ENCODE results near the gene KHDRBS2. TPM values are rescaled to one million over a fixed set of nuclear protein-coding genes. Genes with fewer than 3 reads are reported as not detected.

The KHDRBS2 gene
- total and polyA plus RNA-seq, 2 donors (not counting 1 experiment from before 2014, with no cell fraction given) = 8.9 to 9.4 TPM

DNA sequence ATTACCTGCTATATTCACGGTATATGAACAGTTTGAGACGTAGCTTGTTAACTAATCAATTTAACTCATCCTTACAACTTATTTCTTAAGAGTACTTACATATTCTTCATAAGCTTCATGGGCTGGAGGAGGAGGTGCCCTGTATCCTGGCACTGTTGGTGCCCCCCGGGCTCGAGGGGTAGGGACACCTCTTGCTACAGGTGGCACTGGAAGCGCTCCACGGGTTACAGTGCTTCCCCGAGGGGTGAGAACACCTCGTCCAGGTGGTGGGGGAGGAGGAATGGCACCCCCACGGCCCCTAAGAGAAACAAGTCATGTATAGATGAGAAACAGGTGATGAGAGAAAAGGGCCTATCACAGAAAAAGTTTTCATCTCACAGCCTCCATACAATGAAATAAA, 391.5 kb downstream of the KHDRBS2 start:
- Mint-ChIP-seq H3K27me3 (no peaks in the 10 kb centered on the region), H3K27ac (no peak overlapping the region), H3K4me3 (no peak overlapping the region), H3K4me1 (no peaks in the 10 kb centered on the region), H3K9me3 (ENCODE audit: insufficient read depth) (no peaks in the 10 kb centered on the region)
- H3K4me3 ChIP-seq (ENCODE audit: control extremely low read depth in 1 of 5, extremely low read depth in 1 of 5, insufficient read depth in 1 of 5, low read depth in 2 of 5, low read length in 4 of 5) = no peak overlapping the region
- H2AFZ ChIP-seq (ENCODE audit: insufficient read depth, low read depth, low read length, poor library complexity, severe bottlenecking) = no peak overlapping the region
- H3K36me3 ChIP-seq (replicated peaks in 1 of 2; ENCODE audit: control extremely low read depth in 1 of 2, control insufficient read depth in 1 of 2, extremely low read depth in 1 of 2, insufficient read depth in 2 of 2, low read length in 1 of 2) = peaks cover 0 to 7% of the 10 kb centered on the region in 2 experiments
- H3K4me1 ChIP-seq (ENCODE audit: control insufficient read depth in 2 of 2, insufficient read depth in 2 of 2, low read length in 2 of 2) = no peaks in the 10 kb centered on the region
- CTCF ChIA-PET = no interaction called here
- POLR2A ChIA-PET = no interaction called here
- no peaks in the 10 kb centered on the region for H4K20me1 ChIP-seq (ENCODE audit: control insufficient read depth, insufficient read depth, low read length, poor library complexity, severe bottlenecking)
- no peak for ATAC-seq (ENCODE audit: low read depth)
- H3K9me3 ChIP-seq (ENCODE audit: control extremely low read depth in 1 of 3, control insufficient read depth in 2 of 3, insufficient read depth in 1 of 3, low read length in 2 of 3) = peaks cover 0 to 3% (median 0%) of the 10 kb centered on the region in 3 donors
- no peak for DNase-seq
- no peak overlapping the region for H3K9ac ChIP-seq (ENCODE audit: low read length)
- no peaks in the 10 kb centered on the region for H3K27me3 ChIP-seq (replicated peaks in 1 of 4; ENCODE audit: control extremely low read depth in 1 of 4, control insufficient read depth in 3 of 4, insufficient read depth in 4 of 4, low read length in 3 of 4)
- H3K27ac ChIP-seq (ENCODE audit: low read length in 2 of 2) = no peak overlapping the region
- intact Hi-C loops (cut with micrococcal nuclease) = no loop called here
- TF ChIP-seq EZH2 (IDR thresholded peaks at IDR 0.05; ENCODE audit: borderline replicate concordance, insufficient read depth, low read depth, low read length, poor library complexity, severe bottlenecking) = no peak
- TF ChIP-seq, protein P1, sequence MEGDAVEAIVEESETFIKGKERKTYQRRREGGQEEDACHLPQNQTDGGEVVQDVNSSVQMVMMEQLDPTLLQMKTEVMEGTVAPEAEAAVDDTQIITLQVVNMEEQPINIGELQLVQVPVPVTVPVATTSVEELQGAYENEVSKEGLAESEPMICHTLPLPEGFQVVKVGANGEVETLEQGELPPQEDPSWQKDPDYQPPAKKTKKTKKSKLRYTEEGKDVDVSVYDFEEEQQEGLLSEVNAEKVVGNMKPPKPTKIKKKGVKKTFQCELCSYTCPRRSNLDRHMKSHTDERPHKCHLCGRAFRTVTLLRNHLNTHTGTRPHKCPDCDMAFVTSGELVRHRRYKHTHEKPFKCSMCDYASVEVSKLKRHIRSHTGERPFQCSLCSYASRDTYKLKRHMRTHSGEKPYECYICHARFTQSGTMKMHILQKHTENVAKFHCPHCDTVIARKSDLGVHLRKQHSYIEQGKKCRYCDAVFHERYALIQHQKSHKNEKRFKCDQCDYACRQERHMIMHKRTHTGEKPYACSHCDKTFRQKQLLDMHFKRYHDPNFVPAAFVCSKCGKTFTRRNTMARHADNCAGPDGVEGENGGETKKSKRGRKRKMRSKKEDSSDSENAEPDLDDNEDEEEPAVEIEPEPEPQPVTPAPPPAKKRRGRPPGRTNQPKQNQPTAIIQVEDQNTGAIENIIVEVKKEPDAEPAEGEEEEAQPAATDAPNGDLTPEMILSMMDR (IDR thresholded peaks at IDR 0.05) = no peak
- no peak overlapping the region for H3K4me2 ChIP-seq (replicated peaks; ENCODE audit: low read depth, low read length, poor library complexity, severe bottlenecking)
- 74% methylated on average over 3 of the region's 9 CpGs for WGBS (ENCODE audit: insufficient coverage)
- no peaks in the 10 kb centered on the region for H3K79me2 ChIP-seq (ENCODE audit: control insufficient read depth, insufficient read depth, low read length)

DNA sequence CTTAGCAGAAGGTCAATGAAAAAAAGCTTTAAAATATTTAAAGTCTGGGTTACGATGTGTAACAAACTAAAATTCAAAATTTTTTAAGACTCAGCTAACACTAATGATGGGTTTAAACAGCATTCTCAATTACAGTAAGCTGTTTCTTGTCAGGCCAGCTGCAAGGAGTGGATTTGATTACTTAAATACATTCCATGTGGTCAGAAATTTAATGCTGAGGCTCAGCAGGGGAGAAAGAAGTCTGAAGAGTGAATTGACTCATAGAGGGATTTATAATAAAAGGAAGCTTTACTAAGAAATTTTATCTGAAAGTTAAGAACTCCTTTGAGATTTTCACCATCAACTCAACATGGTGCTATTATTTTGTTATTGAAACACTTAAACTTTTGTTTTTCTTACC, 398.6 kb downstream of the KHDRBS2 start:
- H3K79me2 ChIP-seq (ENCODE audit: control insufficient read depth, insufficient read depth, low read length) = no peaks in the 10 kb centered on the region
- POLR2A ChIA-PET = no interaction called here
- Mint-ChIP-seq H3K9me3 (ENCODE audit: insufficient read depth) (no peaks in the 10 kb centered on the region), H3K27me3 (no peaks in the 10 kb centered on the region), H3K27ac (no peak overlapping the region), H3K4me3 (no peak overlapping the region), H3K4me1 (peaks cover 2% of the 10 kb centered on the region)
- no peaks in the 10 kb centered on the region for H3K27me3 ChIP-seq (replicated peaks in 1 of 4; ENCODE audit: control extremely low read depth in 1 of 4, control insufficient read depth in 3 of 4, insufficient read depth in 4 of 4, low read length in 3 of 4)
- ATAC-seq (ENCODE audit: low read depth) (no peak), DNase-seq (no peak)
- H2AFZ ChIP-seq (ENCODE audit: insufficient read depth, low read depth, low read length, poor library complexity, severe bottlenecking) = no peak overlapping the region
- no peaks in the 10 kb centered on the region for H3K4me1 ChIP-seq (ENCODE audit: control insufficient read depth in 2 of 2, insufficient read depth in 2 of 2, low read length in 2 of 2)
- no peak overlapping the region for H3K9ac ChIP-seq (ENCODE audit: low read length)
- TF ChIP-seq, protein P1 (IDR thresholded peaks at IDR 0.05) = no peak
- no peak for TF ChIP-seq EZH2 (IDR thresholded peaks at IDR 0.05; ENCODE audit: borderline replicate concordance, insufficient read depth, low read depth, low read length, poor library complexity, severe bottlenecking)
- no peaks in the 10 kb centered on the region for H4K20me1 ChIP-seq (ENCODE audit: control insufficient read depth, insufficient read depth, low read length, poor library complexity, severe bottlenecking)
- intact Hi-C loops (cut with micrococcal nuclease) = no loop called here
- H3K9me3 ChIP-seq (ENCODE audit: control extremely low read depth in 1 of 3, control insufficient read depth in 2 of 3, insufficient read depth in 1 of 3, low read length in 2 of 3) = no peaks in the 10 kb centered on the region
- no CpG with 5 or more reads among the region's 1 CpG for WGBS (ENCODE audit: insufficient coverage)
- H3K4me3 ChIP-seq (ENCODE audit: control extremely low read depth in 1 of 5, extremely low read depth in 1 of 5, insufficient read depth in 1 of 5, low read depth in 2 of 5, low read length in 4 of 5) = no peak overlapping the region
- no peaks in the 10 kb centered on the region for H3K36me3 ChIP-seq (replicated peaks in 1 of 2; ENCODE audit: control extremely low read depth in 1 of 2, control insufficient read depth in 1 of 2, extremely low read depth in 1 of 2, insufficient read depth in 2 of 2, low read length in 1 of 2)
- no peak overlapping the region for H3K4me2 ChIP-seq (replicated peaks; ENCODE audit: low read depth, low read length, poor library complexity, severe bottlenecking)
- CTCF ChIA-PET = interaction anchor here (0.6 to 2.1 kb wide), 11 partner anchors 13 to 411 kb away, joined by 3 to 20 read pairs (median 3); partner anchors contain the start of gene KHDRBS2
- no peak overlapping the region for H3K27ac ChIP-seq (ENCODE audit: low read length in 2 of 2)
